WTC11 (cell line): ENCODE results near the gene HSP90AB1. TPM values are rescaled to one million over a fixed set of nuclear protein-coding genes. Genes with fewer than 3 reads are reported as not detected.
A peak's percentile ranks its signal among the peaks of the same experiment; 100 is the strongest.

ENCODE experiments used
- ATAC-seq: fragments of 200-7000 bp; cut with Tn5 transposase; 2 replicates; pipeline ENCODE4 v1.10.0; 2021; ENCODE audit warnings: mild to moderate bottlenecking, moderate library complexity
- CTCF ChIA-PET: fragments of 300-600 bp; sonication (Branson Sonifier 250); formaldehyde crosslinking; loops from one replicate; lab custom pipeline; 2021; ENCODE audit warnings: antibody characterized with exemption; lab: Charles Lee
- POLR2A ChIA-PET: fragments of 350-600 bp; sonication (Branson Sonifier 250); formaldehyde crosslinking; loops from one replicate; lab custom pipeline; 2021; ENCODE audit warnings: antibody characterized with exemption; lab: Charles Lee
- DNase-seq: peaks from one replicate; pipeline ENCODE4 v3.0.0; 2021; ENCODE audit warnings: low spot score
- H3K27ac Mint-ChIP-seq: 2 replicates; pipeline ENCODE4 v1.8.0; 2021; ENCODE audit warnings: mixed read lengths
- H3K27me3 Mint-ChIP-seq: 2 replicates; pipeline ENCODE4 v1.8.0; 2021; ENCODE audit warnings: low read depth, mild to moderate bottlenecking, moderate library complexity, mixed read lengths
- H3K36me3 Mint-ChIP-seq: 2 replicates; pipeline ENCODE4 v1.8.0; 2021; ENCODE audit warnings: mixed read lengths
- H3K4me1 Mint-ChIP-seq: 2 replicates; pipeline ENCODE4 v1.8.0; 2022; ENCODE audit warnings: mixed read lengths
- H3K4me3 Mint-ChIP-seq: 2 replicates; pipeline ENCODE4 v1.8.0; 2021; ENCODE audit warnings: mild to moderate bottlenecking, moderate library complexity, mixed read lengths
- H3K9me3 Mint-ChIP-seq: 2 replicates; pipeline ENCODE4 v1.8.0; 2021; ENCODE audit warnings: mixed read lengths
- CBFB ChIP-seq: sonication (generic); formaldehyde crosslinking; IDR thresholded peaks from 2 replicates; pipeline ENCODE4 v1.8.1; 2022; ENCODE audit warnings: mild to moderate bottlenecking, low read depth, missing genetic modification reagents
- ELF4 ChIP-seq: sonication (generic); formaldehyde crosslinking; IDR thresholded peaks from 2 replicates; pipeline ENCODE4 v1.8.1; 2022; ENCODE audit warnings: low read depth, mild to moderate bottlenecking, moderate library complexity, missing genetic modification reagents
- ESRRA ChIP-seq: sonication (generic); formaldehyde crosslinking; IDR thresholded peaks from 2 replicates; pipeline ENCODE4 v1.8.1; 2022; ENCODE audit warnings: mild to moderate bottlenecking, missing genetic modification reagents, borderline replicate concordance
- FOXP1 ChIP-seq: sonication (generic); formaldehyde crosslinking; IDR thresholded peaks from 2 replicates; pipeline ENCODE4 v1.8.0; 2022; ENCODE audit warnings: missing genetic modification reagents, mild to moderate bottlenecking, moderate library complexity, borderline replicate concordance
- MXD4 ChIP-seq: fragments of 250-450 bp; sonication (Bioruptor Pico); IDR thresholded peaks from 2 replicates; pipeline ENCODE4 v1.8.0; 2021; ENCODE audit warnings: mild to moderate bottlenecking, moderate library complexity, borderline replicate concordance
- RORB ChIP-seq: fragments of 250-450 bp; sonication (Bioruptor Pico); IDR thresholded peaks from 2 replicates; pipeline ENCODE4 v1.9.0; 2021; ENCODE audit warnings: mild to moderate bottlenecking
- SMAD3 ChIP-seq: sonication (generic); formaldehyde crosslinking; IDR thresholded peaks from 2 replicates; pipeline ENCODE4 v1.8.0; 2022; ENCODE audit warnings: missing genetic modification reagents, mild to moderate bottlenecking, borderline replicate concordance
- ZMAT4 ChIP-seq: fragments of 250-450 bp; sonication (Bioruptor Pico); IDR thresholded peaks from 2 replicates; pipeline ENCODE4 v1.9.0; 2021; ENCODE audit warnings: mild to moderate bottlenecking
- ZNF121 ChIP-seq: sonication (generic); formaldehyde crosslinking; IDR thresholded peaks from 2 replicates; pipeline ENCODE4 v1.8.0; 2023; ENCODE audit warnings: missing genetic modification reagents
- ZNF219 ChIP-seq: sonication (generic); formaldehyde crosslinking; IDR thresholded peaks from 2 replicates; pipeline ENCODE4 v1.8.0; 2023; ENCODE audit warnings: missing genetic modification reagents, mild to moderate bottlenecking, borderline replicate concordance
- ZNF263 ChIP-seq: sonication (generic); formaldehyde crosslinking; IDR thresholded peaks from 2 replicates; pipeline ENCODE4 v1.8.1; 2022; ENCODE audit warnings: low read depth, mild to moderate bottlenecking, moderate library complexity, missing genetic modification reagents
- ZNF317 ChIP-seq: sonication (generic); formaldehyde crosslinking; IDR thresholded peaks from 2 replicates; pipeline ENCODE4 v1.8.1; 2023; ENCODE audit warnings: low read depth, mild to moderate bottlenecking, moderate library complexity, missing genetic modification reagents, borderline replicate concordance
- ZNF423 ChIP-seq: fragments of 250-450 bp; sonication (Bioruptor Pico); IDR thresholded peaks from 2 replicates; pipeline ENCODE4 v2.1.2; 2022; ENCODE audit warnings: mild to moderate bottlenecking, moderate library complexity
- ZSCAN18 ChIP-seq: fragments of 250-450 bp; sonication (Bioruptor Pico); IDR thresholded peaks from 2 replicates; pipeline ENCODE4 v2.1.2; 2022; ENCODE audit warnings: mild to moderate bottlenecking, moderate library complexity
- total RNA-seq: library from RNA; stranded (reverse); gene quantifications from 3 replicates; pipeline ENCODE4 v1.2.3, GENCODE V29; 2021
- TF ChIP-seq, protein P1 (sequence below): sonication (generic); formaldehyde crosslinking; IDR thresholded peaks from 2 replicates; pipeline ENCODE4 v1.8.1; 2022; ENCODE audit warnings: low read depth, missing genetic modification reagents, borderline replicate concordance
- TF ChIP-seq, protein P2 (sequence below): sonication (generic); formaldehyde crosslinking; IDR thresholded peaks from 2 replicates; pipeline ENCODE4 v1.8.1; 2022; ENCODE audit warnings: low read depth, mild to moderate bottlenecking, moderate library complexity, missing genetic modification reagents, borderline replicate concordance
- TF ChIP-seq, protein P3 (sequence below): sonication (generic); formaldehyde crosslinking; IDR thresholded peaks from 2 replicates; pipeline ENCODE4 v1.8.0; 2023; ENCODE audit warnings: mild to moderate bottlenecking, missing genetic modification reagents
- TF ChIP-seq, protein P4 (sequence below): sonication (generic); formaldehyde crosslinking; IDR thresholded peaks from 2 replicates; pipeline ENCODE4 v1.8.0; 2023; ENCODE audit warnings: missing genetic modification reagents
- TF ChIP-seq, protein P5 (sequence below): sonication (generic); formaldehyde crosslinking; IDR thresholded peaks from 2 replicates; pipeline ENCODE4 v1.8.0; 2023; ENCODE audit warnings: missing genetic modification reagents, mild to moderate bottlenecking, borderline replicate concordance
- TF ChIP-seq, protein P6 (sequence below): sonication (generic); formaldehyde crosslinking; IDR thresholded peaks from 2 replicates; pipeline ENCODE4 v1.8.0; 2022; ENCODE audit warnings: missing genetic modification reagents

HSP90AB1 gene
- total RNA-seq, 1 experiment from 2014 or later: 2,171 TPM

- H3K9me3 Mint-ChIP-seq: no peaks in the 10 kb centered on the region
- H3K4me3 Mint-ChIP-seq: no peak overlapping the region
- POLR2A ChIA-PET: no interaction called here
- H3K27me3 Mint-ChIP-seq: no peaks in the 10 kb centered on the region
- TF ChIP-seq ESRRA (CRISPR knock-in tag) (no peak), CBFB (CRISPR knock-in tag) (no peak), SMAD3 (CRISPR knock-in tag) (no peak), ZNF263 (CRISPR knock-in tag) (no peak), RORB (CRISPR knock-in tag) (no peak), ELF4 (CRISPR knock-in tag) (no peak), ZNF423 (no peak), FOXP1 (no peak), ZNF219 (CRISPR knock-in tag) (no peak), MXD4 (CRISPR knock-in tag) (no peak), ZSCAN18 (CRISPR knock-in tag) (no peak), ZNF121 (CRISPR knock-in tag) (no peak), ZMAT4 (CRISPR knock-in tag) (no peak), ZNF317 (CRISPR knock-in tag) (no peak)
- TF ChIP-seq, protein P1, sequence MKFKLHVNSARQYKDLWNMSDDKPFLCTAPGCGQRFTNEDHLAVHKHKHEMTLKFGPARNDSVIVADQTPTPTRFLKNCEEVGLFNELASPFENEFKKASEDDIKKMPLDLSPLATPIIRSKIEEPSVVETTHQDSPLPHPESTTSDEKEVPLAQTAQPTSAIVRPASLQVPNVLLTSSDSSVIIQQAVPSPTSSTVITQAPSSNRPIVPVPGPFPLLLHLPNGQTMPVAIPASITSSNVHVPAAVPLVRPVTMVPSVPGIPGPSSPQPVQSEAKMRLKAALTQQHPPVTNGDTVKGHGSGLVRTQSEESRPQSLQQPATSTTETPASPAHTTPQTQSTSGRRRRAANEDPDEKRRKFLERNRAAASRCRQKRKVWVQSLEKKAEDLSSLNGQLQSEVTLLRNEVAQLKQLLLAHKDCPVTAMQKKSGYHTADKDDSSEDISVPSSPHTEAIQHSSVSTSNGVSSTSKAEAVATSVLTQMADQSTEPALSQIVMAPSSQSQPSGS (CRISPR knock-in tag): no peak
- TF ChIP-seq, protein P2, sequence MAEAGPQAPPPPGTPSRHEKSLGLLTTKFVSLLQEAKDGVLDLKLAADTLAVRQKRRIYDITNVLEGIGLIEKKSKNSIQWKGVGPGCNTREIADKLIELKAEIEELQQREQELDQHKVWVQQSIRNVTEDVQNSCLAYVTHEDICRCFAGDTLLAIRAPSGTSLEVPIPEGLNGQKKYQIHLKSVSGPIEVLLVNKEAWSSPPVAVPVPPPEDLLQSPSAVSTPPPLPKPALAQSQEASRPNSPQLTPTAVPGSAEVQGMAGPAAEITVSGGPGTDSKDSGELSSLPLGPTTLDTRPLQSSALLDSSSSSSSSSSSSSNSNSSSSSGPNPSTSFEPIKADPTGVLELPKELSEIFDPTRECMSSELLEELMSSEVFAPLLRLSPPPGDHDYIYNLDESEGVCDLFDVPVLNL (CRISPR knock-in tag): no peak
- TF ChIP-seq, protein P3, sequence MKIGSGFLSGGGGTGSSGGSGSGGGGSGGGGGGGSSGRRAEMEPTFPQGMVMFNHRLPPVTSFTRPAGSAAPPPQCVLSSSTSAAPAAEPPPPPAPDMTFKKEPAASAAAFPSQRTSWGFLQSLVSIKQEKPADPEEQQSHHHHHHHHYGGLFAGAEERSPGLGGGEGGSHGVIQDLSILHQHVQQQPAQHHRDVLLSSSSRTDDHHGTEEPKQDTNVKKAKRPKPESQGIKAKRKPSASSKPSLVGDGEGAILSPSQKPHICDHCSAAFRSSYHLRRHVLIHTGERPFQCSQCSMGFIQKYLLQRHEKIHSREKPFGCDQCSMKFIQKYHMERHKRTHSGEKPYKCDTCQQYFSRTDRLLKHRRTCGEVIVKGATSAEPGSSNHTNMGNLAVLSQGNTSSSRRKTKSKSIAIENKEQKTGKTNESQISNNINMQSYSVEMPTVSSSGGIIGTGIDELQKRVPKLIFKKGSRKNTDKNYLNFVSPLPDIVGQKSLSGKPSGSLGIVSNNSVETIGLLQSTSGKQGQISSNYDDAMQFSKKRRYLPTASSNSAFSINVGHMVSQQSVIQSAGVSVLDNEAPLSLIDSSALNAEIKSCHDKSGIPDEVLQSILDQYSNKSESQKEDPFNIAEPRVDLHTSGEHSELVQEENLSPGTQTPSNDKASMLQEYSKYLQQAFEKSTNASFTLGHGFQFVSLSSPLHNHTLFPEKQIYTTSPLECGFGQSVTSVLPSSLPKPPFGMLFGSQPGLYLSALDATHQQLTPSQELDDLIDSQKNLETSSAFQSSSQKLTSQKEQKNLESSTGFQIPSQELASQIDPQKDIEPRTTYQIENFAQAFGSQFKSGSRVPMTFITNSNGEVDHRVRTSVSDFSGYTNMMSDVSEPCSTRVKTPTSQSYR (CRISPR knock-in tag): no peak
- TF ChIP-seq, protein P4, sequence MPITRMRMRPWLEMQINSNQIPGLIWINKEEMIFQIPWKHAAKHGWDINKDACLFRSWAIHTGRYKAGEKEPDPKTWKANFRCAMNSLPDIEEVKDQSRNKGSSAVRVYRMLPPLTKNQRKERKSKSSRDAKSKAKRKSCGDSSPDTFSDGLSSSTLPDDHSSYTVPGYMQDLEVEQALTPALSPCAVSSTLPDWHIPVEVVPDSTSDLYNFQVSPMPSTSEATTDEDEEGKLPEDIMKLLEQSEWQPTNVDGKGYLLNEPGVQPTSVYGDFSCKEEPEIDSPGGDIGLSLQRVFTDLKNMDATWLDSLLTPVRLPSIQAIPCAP (CRISPR knock-in tag): no peak
- TF ChIP-seq, protein P5, sequence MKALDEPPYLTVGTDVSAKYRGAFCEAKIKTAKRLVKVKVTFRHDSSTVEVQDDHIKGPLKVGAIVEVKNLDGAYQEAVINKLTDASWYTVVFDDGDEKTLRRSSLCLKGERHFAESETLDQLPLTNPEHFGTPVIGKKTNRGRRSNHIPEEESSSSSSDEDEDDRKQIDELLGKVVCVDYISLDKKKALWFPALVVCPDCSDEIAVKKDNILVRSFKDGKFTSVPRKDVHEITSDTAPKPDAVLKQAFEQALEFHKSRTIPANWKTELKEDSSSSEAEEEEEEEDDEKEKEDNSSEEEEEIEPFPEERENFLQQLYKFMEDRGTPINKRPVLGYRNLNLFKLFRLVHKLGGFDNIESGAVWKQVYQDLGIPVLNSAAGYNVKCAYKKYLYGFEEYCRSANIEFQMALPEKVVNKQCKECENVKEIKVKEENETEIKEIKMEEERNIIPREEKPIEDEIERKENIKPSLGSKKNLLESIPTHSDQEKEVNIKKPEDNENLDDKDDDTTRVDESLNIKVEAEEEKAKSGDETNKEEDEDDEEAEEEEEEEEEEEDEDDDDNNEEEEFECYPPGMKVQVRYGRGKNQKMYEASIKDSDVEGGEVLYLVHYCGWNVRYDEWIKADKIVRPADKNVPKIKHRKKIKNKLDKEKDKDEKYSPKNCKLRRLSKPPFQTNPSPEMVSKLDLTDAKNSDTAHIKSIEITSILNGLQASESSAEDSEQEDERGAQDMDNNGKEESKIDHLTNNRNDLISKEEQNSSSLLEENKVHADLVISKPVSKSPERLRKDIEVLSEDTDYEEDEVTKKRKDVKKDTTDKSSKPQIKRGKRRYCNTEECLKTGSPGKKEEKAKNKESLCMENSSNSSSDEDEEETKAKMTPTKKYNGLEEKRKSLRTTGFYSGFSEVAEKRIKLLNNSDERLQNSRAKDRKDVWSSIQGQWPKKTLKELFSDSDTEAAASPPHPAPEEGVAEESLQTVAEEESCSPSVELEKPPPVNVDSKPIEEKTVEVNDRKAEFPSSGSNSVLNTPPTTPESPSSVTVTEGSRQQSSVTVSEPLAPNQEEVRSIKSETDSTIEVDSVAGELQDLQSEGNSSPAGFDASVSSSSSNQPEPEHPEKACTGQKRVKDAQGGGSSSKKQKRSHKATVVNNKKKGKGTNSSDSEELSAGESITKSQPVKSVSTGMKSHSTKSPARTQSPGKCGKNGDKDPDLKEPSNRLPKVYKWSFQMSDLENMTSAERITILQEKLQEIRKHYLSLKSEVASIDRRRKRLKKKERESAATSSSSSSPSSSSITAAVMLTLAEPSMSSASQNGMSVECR (CRISPR knock-in tag): no peak
- TF ChIP-seq, protein P6, sequence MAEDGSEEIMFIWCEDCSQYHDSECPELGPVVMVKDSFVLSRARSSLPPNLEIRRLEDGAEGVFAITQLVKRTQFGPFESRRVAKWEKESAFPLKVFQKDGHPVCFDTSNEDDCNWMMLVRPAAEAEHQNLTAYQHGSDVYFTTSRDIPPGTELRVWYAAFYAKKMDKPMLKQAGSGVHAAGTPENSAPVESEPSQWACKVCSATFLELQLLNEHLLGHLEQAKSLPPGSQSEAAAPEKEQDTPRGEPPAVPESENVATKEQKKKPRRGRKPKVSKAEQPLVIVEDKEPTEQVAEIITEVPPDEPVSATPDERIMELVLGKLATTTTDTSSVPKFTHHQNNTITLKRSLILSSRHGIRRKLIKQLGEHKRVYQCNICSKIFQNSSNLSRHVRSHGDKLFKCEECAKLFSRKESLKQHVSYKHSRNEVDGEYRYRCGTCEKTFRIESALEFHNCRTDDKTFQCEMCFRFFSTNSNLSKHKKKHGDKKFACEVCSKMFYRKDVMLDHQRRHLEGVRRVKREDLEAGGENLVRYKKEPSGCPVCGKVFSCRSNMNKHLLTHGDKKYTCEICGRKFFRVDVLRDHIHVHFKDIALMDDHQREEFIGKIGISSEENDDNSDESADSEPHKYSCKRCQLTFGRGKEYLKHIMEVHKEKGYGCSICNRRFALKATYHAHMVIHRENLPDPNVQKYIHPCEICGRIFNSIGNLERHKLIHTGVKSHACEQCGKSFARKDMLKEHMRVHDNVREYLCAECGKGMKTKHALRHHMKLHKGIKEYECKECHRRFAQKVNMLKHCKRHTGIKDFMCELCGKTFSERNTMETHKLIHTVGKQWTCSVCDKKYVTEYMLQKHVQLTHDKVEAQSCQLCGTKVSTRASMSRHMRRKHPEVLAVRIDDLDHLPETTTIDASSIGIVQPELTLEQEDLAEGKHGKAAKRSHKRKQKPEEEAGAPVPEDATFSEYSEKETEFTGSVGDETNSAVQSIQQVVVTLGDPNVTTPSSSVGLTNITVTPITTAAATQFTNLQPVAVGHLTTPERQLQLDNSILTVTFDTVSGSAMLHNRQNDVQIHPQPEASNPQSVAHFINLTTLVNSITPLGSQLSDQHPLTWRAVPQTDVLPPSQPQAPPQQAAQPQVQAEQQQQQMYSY (CRISPR knock-in tag): no peak
- TF ChIP-seq, all 79 proteins: peak for 0
- no peak for ATAC-seq
- no peak for DNase-seq
- H3K36me3 Mint-ChIP-seq: no peaks in the 10 kb centered on the region
- CTCF ChIA-PET: interaction anchor here (1.1 to 1.7 kb wide), 3 partner anchors 9 to 41 kb away, joined by 4 to 5 read pairs (median 4); partner anchors contain the start of gene SLC29A1
- H3K4me1 Mint-ChIP-seq: peaks cover 27% of the 10 kb centered on the region
- peak overlapping the region; percentile 0; the same call in 1 of the 2 replicates for H3K27ac Mint-ChIP-seq
Observed at GRCh38 chr6:44214307-44214706, 32.6 kb upstream of the HSP90AB1 start.
